Neural cell (in vitro differentiated cells): Measurements from ENCODE around the gene NFKBIL1.

Source experiments
- CTCF ChIP-seq: fragments of 450-650 bp; IDR thresholded peaks from 2 replicates; pipeline ENCODE4 v1.5.1; 2014; ENCODE audit warnings: antibody characterized with exemption, mild to moderate bottlenecking, moderate library complexity; ENCODE audit not compliant: poor library complexity, severe bottlenecking
- EP300 ChIP-seq: fragments of 450-650 bp; conservative IDR thresholded peaks from 2 replicates; pipeline ENCODE4 v1.6.1; 2014; ENCODE audit warnings: antibody characterized with exemption, mild to moderate bottlenecking, moderate library complexity; ENCODE audit not compliant: poor library complexity, severe bottlenecking
- SMC3 ChIP-seq: fragments of 450-650 bp; conservative IDR thresholded peaks from 2 replicates; pipeline ENCODE4 v1.6.1; 2014; ENCODE audit warnings: antibody characterized with exemption, mild to moderate bottlenecking, moderate library complexity; ENCODE audit not compliant: poor library complexity

- no peak for TF ChIP-seq CTCF
- TF ChIP-seq EP300, result no peak
- no peak for TF ChIP-seq SMC3
These were observed 8.9 kb downstream of the NFKBIL1 start for GRCh38 chr6:31556307-31556706.
